Measurements from ENCODE around the gene KNCN. TPM values are rescaled to one million over a fixed set of nuclear protein-coding genes. Genes with fewer than 3 reads are reported as not detected.

KNCN gene
- total RNA-seq, 1 experiment from 2014 or later: not detected

- Mint-ChIP-seq H3K4me1 (ENCODE audit: low read depth, unreplicated experiment) (peaks cover 34% of the 10 kb centered on the region), H3K27ac (ENCODE audit: unreplicated experiment) (no peak overlapping the region), H3K4me3 (ENCODE audit: low read depth, unreplicated experiment) (no peak overlapping the region), H3K9me3 (ENCODE audit: low read depth, unreplicated experiment) (no peaks in the 10 kb centered on the region), H3K27me3 (ENCODE audit: unreplicated experiment) (peaks cover 76% of the 10 kb centered on the region), H3K36me3 (ENCODE audit: insufficient read depth, unreplicated experiment) (peaks cover 10% of the 10 kb centered on the region)
- no TSS peak for BruUV-seq (replicated peaks)
- CTCF ChIA-PET: interaction anchor here (0.7 to 1.9 kb wide), 7 partner anchors 10 to 192 kb away, joined by 3 to 9 read pairs (median 4); partner anchors contain the start of gene MKNK1
- peak; percentile 77 for TF ChIP-seq CTCF (IDR thresholded peaks at IDR 0.05; ENCODE audit: unreplicated experiment)
- intact Hi-C loops (cut with micrococcal nuclease; ENCODE audit: unreplicated experiment): loop anchor here (5.0 kb wide), 1 partner anchor 195 kb away; no protein-coding TSS in a partner anchor
- DNase-seq: peak; percentile 84
Observed at GRCh38 chr1:46532498-46533178, 18.8 kb downstream of the KNCN start.

DNA sequence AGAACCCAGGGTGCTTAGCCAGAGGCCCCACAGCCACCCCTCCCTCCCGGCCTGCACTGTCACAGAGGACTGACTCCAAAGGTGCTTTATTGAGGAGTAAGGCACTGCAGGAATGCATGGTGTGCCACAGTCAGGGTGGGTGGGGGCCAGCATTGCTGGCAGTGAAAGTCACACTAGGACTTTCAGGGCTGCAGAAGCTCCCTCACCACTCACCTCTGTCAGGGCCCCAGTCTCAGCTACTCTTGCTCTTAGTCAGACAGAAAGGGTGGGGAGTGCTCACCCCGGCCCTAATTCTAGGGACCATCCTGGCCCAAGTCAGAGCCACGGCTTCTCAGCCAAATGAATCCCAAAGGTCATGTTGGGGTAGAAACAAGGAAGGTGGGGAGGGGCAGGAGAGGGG, 19.4 kb downstream of the KNCN start:
- intact Hi-C loops (cut with micrococcal nuclease; ENCODE audit: unreplicated experiment): loop anchor here (5.0 kb wide), 1 partner anchor 195 kb away; no protein-coding TSS in a partner anchor
- no peaks in the 10 kb centered on the region for H3K9me3 Mint-ChIP-seq (ENCODE audit: low read depth, unreplicated experiment)
- no peak overlapping the region for H3K4me3 Mint-ChIP-seq (ENCODE audit: low read depth, unreplicated experiment)
- peaks cover 10% of the 10 kb centered on the region for H3K36me3 Mint-ChIP-seq (ENCODE audit: insufficient read depth, unreplicated experiment)
- H3K27me3 Mint-ChIP-seq (ENCODE audit: unreplicated experiment): peaks cover 70% of the 10 kb centered on the region
- BruUV-seq (replicated peaks): no TSS peak
- TF ChIP-seq CTCF (IDR thresholded peaks at IDR 0.05; ENCODE audit: unreplicated experiment): no peak
- no peak for DNase-seq
- H3K27ac Mint-ChIP-seq (ENCODE audit: unreplicated experiment): no peak overlapping the region
- H3K4me1 Mint-ChIP-seq (ENCODE audit: low read depth, unreplicated experiment): peaks cover 39% of the 10 kb centered on the region
- CTCF ChIA-PET: no interaction called here

DNA sequence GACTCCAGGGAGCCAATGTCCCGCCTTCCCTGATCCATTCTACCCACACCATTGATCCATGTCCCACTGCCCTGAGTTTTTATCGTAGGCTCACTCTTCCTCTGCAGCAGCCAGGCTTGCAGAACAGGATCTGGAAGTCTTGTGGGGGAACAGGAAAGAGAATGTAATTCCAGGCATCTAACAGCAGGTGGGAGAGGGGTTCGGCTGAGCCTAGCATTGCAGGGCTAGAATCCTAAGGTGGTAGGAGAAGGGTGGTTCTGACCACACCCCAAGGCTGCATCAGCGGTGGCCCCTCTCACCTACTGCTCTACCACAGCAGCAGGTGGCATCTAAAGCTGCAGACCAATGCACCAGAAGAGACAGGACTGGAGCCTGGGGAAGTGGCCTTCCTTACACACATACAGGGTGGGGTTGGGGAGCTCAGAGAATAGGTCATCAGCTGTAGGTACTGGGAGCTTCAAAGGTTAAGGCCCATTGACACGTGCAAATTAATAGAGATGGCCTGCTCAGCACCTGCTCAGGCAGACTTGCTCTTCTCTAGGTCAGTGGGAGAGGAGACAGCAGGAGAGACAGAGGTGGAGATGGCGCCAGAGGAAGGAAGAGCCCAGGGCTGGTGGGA, 20.5 kb downstream of the KNCN start:
- CTCF ChIA-PET: interaction anchor here (1.1 to 1.2 kb wide), 2 partner anchors 8 to 84 kb away, joined by 3 to 5 read pairs; no protein-coding TSS in a partner anchor
- peaks cover 58% of the 10 kb centered on the region for H3K27me3 Mint-ChIP-seq (ENCODE audit: unreplicated experiment)
- H3K36me3 Mint-ChIP-seq (ENCODE audit: insufficient read depth, unreplicated experiment): peaks cover 10% of the 10 kb centered on the region
- no peak overlapping the region for H3K4me3 Mint-ChIP-seq (ENCODE audit: low read depth, unreplicated experiment)
- intact Hi-C loops (cut with micrococcal nuclease; ENCODE audit: unreplicated experiment): loop anchor here (5.0 kb wide), 1 partner anchor 196 kb away; no protein-coding TSS in a partner anchor
- H3K27ac Mint-ChIP-seq (ENCODE audit: unreplicated experiment): no peak overlapping the region
- TF ChIP-seq CTCF (IDR thresholded peaks at IDR 0.05; ENCODE audit: unreplicated experiment): peak; percentile 33
- H3K9me3 Mint-ChIP-seq (ENCODE audit: low read depth, unreplicated experiment): no peaks in the 10 kb centered on the region
- BruUV-seq (replicated peaks): no TSS peak
- peak; percentile 71 for DNase-seq
- peaks cover 47% of the 10 kb centered on the region for H3K4me1 Mint-ChIP-seq (ENCODE audit: low read depth, unreplicated experiment)

GRCh38 chr1:46530311-46530710, 21.1 kb downstream of the KNCN start:
- CTCF ChIA-PET: interaction anchor here (1.1 to 1.4 kb wide), 3 partner anchors 8 to 83 kb away, joined by 3 to 5 read pairs (median 3); no protein-coding TSS in a partner anchor
- Mint-ChIP-seq H3K4me1 (ENCODE audit: low read depth, unreplicated experiment) (peaks cover 50% of the 10 kb centered on the region), H3K4me3 (ENCODE audit: low read depth, unreplicated experiment) (no peak overlapping the region), H3K9me3 (ENCODE audit: low read depth, unreplicated experiment) (no peaks in the 10 kb centered on the region), H3K36me3 (ENCODE audit: insufficient read depth, unreplicated experiment) (peaks cover 10% of the 10 kb centered on the region), H3K27ac (ENCODE audit: unreplicated experiment) (no peak overlapping the region), H3K27me3 (ENCODE audit: unreplicated experiment) (peaks cover 57% of the 10 kb centered on the region)
- no peak for DNase-seq
- no TSS peak for BruUV-seq (replicated peaks)
- intact Hi-C loops (cut with micrococcal nuclease; ENCODE audit: unreplicated experiment): loop anchor here (5.0 kb wide), 1 partner anchor 197 kb away; no protein-coding TSS in a partner anchor
- TF ChIP-seq CTCF (IDR thresholded peaks at IDR 0.05; ENCODE audit: unreplicated experiment): no peak

All from Calu3 (cell line).